B cell (primary cell): ENCODE results near the gene CYP3A5. TPM values are rescaled to one million over a fixed set of nuclear protein-coding genes. Genes with fewer than 3 reads are reported as not detected.
"Not testable (repeated sequence)": the region's sequence is repeated elsewhere in the genome, so short reads cannot be mapped to it uniquely, and the experiment has no call there.

Experiments used
- ATAC-seq: fragments of 200-7000 bp; cut with Tn5 transposase; one replicate; pipeline ENCODE4 v1.10.0; 2021; ENCODE audit warnings: low read depth, mild to moderate bottlenecking, moderate number of reproducible peaks, moderate library complexity
- CTCF ChIA-PET: fragments of 350-600 bp; sonication (Branson Sonifier 250); formaldehyde crosslinking; loops from one replicate; lab custom pipeline; 2021; ENCODE audit warnings: antibody characterized with exemption, inconsistent platforms; lab: Charles Lee
- POLR2A ChIA-PET: fragments of 350-600 bp; sonication (Branson Sonifier 250); formaldehyde crosslinking; loops from one replicate; lab custom pipeline; 2021; ENCODE audit warnings: antibody characterized with exemption; lab: Charles Lee
- DNase-seq: peaks from one replicate; pipeline ENCODE4 v3.0.0; 2013
- H2AFZ ChIP-seq: 2 replicates; pipeline ENCODE4 v1.6.1; 2012; ENCODE audit warnings: mild to moderate bottlenecking, low read depth, low read length; ENCODE audit not compliant: insufficient read depth, poor library complexity, severe bottlenecking
- H3K27ac ChIP-seq, 2 donors: 1 replicate in 1 of 2; 2 replicates in 1 of 2; pipeline ENCODE4 v1.5.1; 2012 to 2013; ENCODE audit warnings: low read length in 2 of 2, mild to moderate bottlenecking in 2 of 2, moderate library complexity in 1 of 2
- H3K27me3 ChIP-seq, 4 experiments: fragments of 200-600 bp in 1 of 4; sonication (generic) in 1 of 4; replicated peaks in 1 of 4; 1 replicate in 2 of 4; 2 replicates in 2 of 4; pipeline versions ENCODE4 v1.6.1 to v1.7.0; 2013 to 2016; ENCODE audit warnings: low read length in 3 of 4, mild to moderate bottlenecking in 2 of 4, mixed read lengths in 1 of 4, moderate library complexity in 1 of 4; ENCODE audit not compliant: insufficient read depth in 4 of 4, control insufficient read depth in 3 of 4; ENCODE audit errors: control extremely low read depth in 1 of 4
- H3K36me3 ChIP-seq, 2 experiments: replicated peaks in 1 of 2; 1 replicate in 1 of 2; 2 replicates in 1 of 2; pipeline versions ENCODE4 v1.6.1 to v1.7.1; 2013; ENCODE audit warnings: low read length in 1 of 2; ENCODE audit not compliant: insufficient read depth in 2 of 2, control insufficient read depth in 1 of 2; ENCODE audit errors: control extremely low read depth in 1 of 2, extremely low read depth in 1 of 2
- H3K4me1 ChIP-seq, 2 donors: fragments of 200-600 bp in 1 of 2; sonication (generic) in 1 of 2; 1 replicate in 1 of 2; 2 replicates in 1 of 2; pipeline versions ENCODE4 v1.5.1 to v1.6.1; 2013 to 2017; ENCODE audit warnings: low read length in 2 of 2; ENCODE audit not compliant: control insufficient read depth in 2 of 2, insufficient read depth in 2 of 2
- H3K4me2 ChIP-seq: replicated peaks from 2 replicates; pipeline ENCODE3; 2012; ENCODE audit warnings: mild to moderate bottlenecking, low read depth, low read length; ENCODE audit not compliant: poor library complexity, severe bottlenecking
- H3K4me3 ChIP-seq, 5 experiments: fragments of 200-600 bp in 1 of 5; sonication (generic) in 1 of 5; 1 replicate in 3 of 5; 2 replicates in 2 of 5; pipeline versions ENCODE4 v1.5.1 to v1.7.0; 2011 to 2016; ENCODE audit warnings: low read length in 4 of 5, mild to moderate bottlenecking in 4 of 5, low read depth in 2 of 5, control low read depth in 1 of 5, moderate library complexity in 1 of 5; ENCODE audit not compliant: insufficient read depth in 1 of 5; ENCODE audit errors: control extremely low read depth in 1 of 5, extremely low read depth in 1 of 5
- H3K79me2 ChIP-seq: fragments of 200-600 bp; sonication (generic); one replicate; pipeline ENCODE4 v1.6.0; 2016; ENCODE audit warnings: low read length; ENCODE audit not compliant: control insufficient read depth, insufficient read depth
- H3K9ac ChIP-seq: fragments of 200-600 bp; sonication (generic); 2 replicates; pipeline ENCODE4 v1.6.1; 2017; ENCODE audit warnings: mild to moderate bottlenecking, low read length, moderate library complexity
- H3K9me3 ChIP-seq, 3 donors: one replicate each; pipeline versions ENCODE4 v1.6.1 to v1.7.1; 2013; ENCODE audit warnings: low read length in 2 of 3; ENCODE audit not compliant: control insufficient read depth in 2 of 3, insufficient read depth in 1 of 3; ENCODE audit errors: control extremely low read depth in 1 of 3
- H4K20me1 ChIP-seq: 2 replicates; pipeline ENCODE4 v1.6.0; 2012; ENCODE audit warnings: mild to moderate bottlenecking, low read length; ENCODE audit not compliant: insufficient read depth, control insufficient read depth, poor library complexity, severe bottlenecking
- H3K27ac Mint-ChIP-seq: one replicate; pipeline ENCODE4 v1.8.0; 2021; ENCODE audit warnings: mixed read lengths
- H3K27me3 Mint-ChIP-seq: one replicate; pipeline ENCODE4 v1.8.0; 2021; ENCODE audit warnings: mixed read lengths
- H3K4me1 Mint-ChIP-seq: one replicate; pipeline ENCODE4 v1.8.0; 2021; ENCODE audit warnings: mixed read lengths
- H3K4me3 Mint-ChIP-seq: one replicate; pipeline ENCODE4 v1.8.0; 2021; ENCODE audit warnings: mixed read lengths
- H3K9me3 Mint-ChIP-seq: one replicate; pipeline ENCODE4 v1.8.0; 2022; ENCODE audit warnings: mixed read lengths; ENCODE audit not compliant: insufficient read depth
- EZH2 ChIP-seq: IDR thresholded peaks from 2 replicates; pipeline ENCODE4 v1.6.1; 2012; ENCODE audit warnings: borderline replicate concordance, low read depth, mild to moderate bottlenecking, moderate library complexity, low read length; ENCODE audit not compliant: insufficient read depth, poor library complexity, severe bottlenecking
- WGBS: methylation state at CpG from one replicate; pipeline ENCODE4 v1.1.5; 2013; ENCODE audit warnings: missing lambda C conversion rate; ENCODE audit not compliant: insufficient coverage; 5-methylcytosine and 5-hydroxymethylcytosine counted together
- intact Hi-C: fragments of 100-400 bp; cut with micrococcal nuclease; formaldehyde crosslinking; loops from one replicate; pipeline ENCODE4 v1.10.0; 2022
- polyA plus RNA-seq: library from polyadenylated mRNA; depleted of rRNA; stranded (reverse); fragments of >200 nt; gene quantifications from 2 replicates; pipeline ENCODE4 v1.2.3, GENCODE V29; 2012
- total RNA-seq, 2 donors: library from RNA; stranded (reverse); fragments of 120-200 nt in 1 of 2; gene quantifications; 1 replicate in 1 of 2; 2 replicates in 1 of 2; pipeline versions ENCODE4 v1.2.3 to v1.2.4, GENCODE V29; 2013 to 2022
- TF ChIP-seq, protein P1 (sequence below): fragments of 200-600 bp; IDR thresholded peaks from one replicate; pipeline ENCODE4 v1.8.0; 2022; ENCODE audit warnings: antibody characterized with exemption, mild to moderate bottlenecking

The CYP3A5 gene
- total and polyA plus RNA-seq, 2 donors (not counting 1 experiment from before 2014, with no cell fraction given), result not detected

DNA sequence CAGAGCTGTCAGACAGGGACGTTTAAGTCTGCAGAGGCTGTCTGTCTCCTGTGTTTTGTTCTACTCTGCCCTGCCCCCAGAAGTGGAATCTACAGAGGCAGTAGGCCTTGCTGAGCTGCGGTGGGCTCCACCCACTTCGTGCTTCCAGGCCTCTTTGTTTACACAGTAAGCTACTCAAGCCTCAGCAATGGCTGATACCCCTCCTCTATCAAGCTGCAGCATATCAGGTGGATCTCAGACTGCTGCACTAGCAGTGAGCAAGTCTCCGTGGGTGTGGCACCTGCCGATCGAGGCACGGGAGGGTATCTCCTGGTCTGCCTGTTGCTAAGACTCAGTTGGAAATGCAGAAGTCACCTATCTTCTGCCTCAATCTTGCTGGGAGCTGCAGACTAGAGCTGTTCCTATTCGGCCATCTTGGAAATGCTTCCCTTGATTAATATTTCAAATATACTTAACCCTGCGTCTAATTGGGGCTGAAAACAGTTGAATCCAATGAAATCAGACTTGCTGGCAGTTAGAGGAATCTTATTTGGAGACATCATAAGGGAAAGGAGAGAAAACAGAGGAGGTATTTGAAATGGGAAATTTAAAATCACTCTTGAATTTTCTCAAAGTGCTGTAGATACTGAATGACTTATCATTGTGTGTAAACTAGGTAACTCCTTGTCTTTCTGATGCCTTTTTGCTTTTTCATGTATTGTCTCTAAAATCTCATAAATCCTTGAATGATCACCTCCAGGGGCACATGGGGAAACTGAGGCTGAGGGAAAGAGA lies 13.8 kb upstream of the CYP3A5 start:
- Histone ChIP-seq H3K4me2 (no peak overlapping the region), H3K36me3 (no peaks in the 10 kb centered on the region), H3K4me1 (no peaks in the 10 kb centered on the region), H2AFZ (no peak overlapping the region), H3K9me3 (no peaks in the 10 kb centered on the region), H3K27me3 (no peaks in the 10 kb centered on the region), H3K27ac (no peak overlapping the region), H3K79me2 (no peaks in the 10 kb centered on the region), H3K9ac (no peak overlapping the region), H4K20me1 (no peaks in the 10 kb centered on the region), H3K4me3 (no peak overlapping the region)
- ChIA-PET CTCF (no interaction called here), POLR2A (no interaction called here)
- intact Hi-C loops, result no loop called here
- Mint-ChIP-seq H3K4me3 (no peak overlapping the region), H3K9me3 (peaks cover 8% of the 10 kb centered on the region), H3K4me1 (no peaks in the 10 kb centered on the region), H3K27me3 (no peaks in the 10 kb centered on the region), H3K27ac (no peak overlapping the region)
- ATAC-seq, result no peak
- 68% methylated on average over 7 of the region's 9 CpGs for WGBS
- no peak for DNase-seq
- no peak for TF ChIP-seq EZH2
- TF ChIP-seq, protein P1, sequence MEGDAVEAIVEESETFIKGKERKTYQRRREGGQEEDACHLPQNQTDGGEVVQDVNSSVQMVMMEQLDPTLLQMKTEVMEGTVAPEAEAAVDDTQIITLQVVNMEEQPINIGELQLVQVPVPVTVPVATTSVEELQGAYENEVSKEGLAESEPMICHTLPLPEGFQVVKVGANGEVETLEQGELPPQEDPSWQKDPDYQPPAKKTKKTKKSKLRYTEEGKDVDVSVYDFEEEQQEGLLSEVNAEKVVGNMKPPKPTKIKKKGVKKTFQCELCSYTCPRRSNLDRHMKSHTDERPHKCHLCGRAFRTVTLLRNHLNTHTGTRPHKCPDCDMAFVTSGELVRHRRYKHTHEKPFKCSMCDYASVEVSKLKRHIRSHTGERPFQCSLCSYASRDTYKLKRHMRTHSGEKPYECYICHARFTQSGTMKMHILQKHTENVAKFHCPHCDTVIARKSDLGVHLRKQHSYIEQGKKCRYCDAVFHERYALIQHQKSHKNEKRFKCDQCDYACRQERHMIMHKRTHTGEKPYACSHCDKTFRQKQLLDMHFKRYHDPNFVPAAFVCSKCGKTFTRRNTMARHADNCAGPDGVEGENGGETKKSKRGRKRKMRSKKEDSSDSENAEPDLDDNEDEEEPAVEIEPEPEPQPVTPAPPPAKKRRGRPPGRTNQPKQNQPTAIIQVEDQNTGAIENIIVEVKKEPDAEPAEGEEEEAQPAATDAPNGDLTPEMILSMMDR, result no peak

- H3K27me3 Mint-ChIP-seq, result no peaks in the 10 kb centered on the region
- no peaks in the 10 kb centered on the region for H3K9me3 ChIP-seq
- H3K27me3 ChIP-seq, result no peaks in the 10 kb centered on the region
- no peak overlapping the region for H3K4me3 ChIP-seq
- no peak overlapping the region for H3K27ac Mint-ChIP-seq
- POLR2A ChIA-PET, result no interaction called here
- ATAC-seq, result no peak
- CTCF ChIA-PET, result no interaction called here
- DNase-seq, result no peak
- no peak overlapping the region for H3K4me3 Mint-ChIP-seq
- no peak overlapping the region for H2AFZ ChIP-seq
- H3K36me3 ChIP-seq, result no peaks in the 10 kb centered on the region
- intact Hi-C loops, result no loop called here
- no peaks in the 10 kb centered on the region for H3K4me1 ChIP-seq
- H3K4me1 Mint-ChIP-seq, result no peaks in the 10 kb centered on the region
- no peaks in the 10 kb centered on the region for H3K79me2 ChIP-seq
- no peak for TF ChIP-seq EZH2
- TF ChIP-seq, protein P1, result no peak
- 73% methylated on average over 4 of the region's 5 CpGs for WGBS
- no peak overlapping the region for H3K4me2 ChIP-seq
- H3K9me3 Mint-ChIP-seq, result peaks cover 8% of the 10 kb centered on the region
- H4K20me1 ChIP-seq, result no peaks in the 10 kb centered on the region
- no peak overlapping the region for H3K9ac ChIP-seq
- H3K27ac ChIP-seq, result no peak overlapping the region
Observed at GRCh38 chr7:99693100-99693426, 13.3 kb upstream of the CYP3A5 start.

GRCh38 chr7:99692563-99692962 lies 12.8 kb upstream of the CYP3A5 start:
- H3K4me1 ChIP-seq, H3K4me2 ChIP-seq, H3K36me3 ChIP-seq, DNase-seq, H3K4me3 ChIP-seq, H2AFZ ChIP-seq, H3K4me3 Mint-ChIP-seq, intact Hi-C loops, H3K79me2 ChIP-seq, H3K9ac ChIP-seq, ATAC-seq, H3K9me3 ChIP-seq, H4K20me1 ChIP-seq, H3K27ac ChIP-seq, H3K27ac Mint-ChIP-seq, H3K27me3 ChIP-seq, H3K4me1 Mint-ChIP-seq, H3K9me3 Mint-ChIP-seq, CTCF ChIA-PET, H3K27me3 Mint-ChIP-seq, POLR2A ChIA-PET: not testable (repeated sequence)
- WGBS, result no CpG with 5 or more reads among the region's 6 CpGs
